Naive B cell (primary cell): ENCODE results near the gene SPEM2. TPM values are rescaled to one million over a fixed set of nuclear protein-coding genes. Genes with fewer than 3 reads are reported as not detected.

Experiments
- ATAC-seq, 2 donors: fragments of 150-1000 bp; cut with Tn5 transposase; 2 replicates each; pipeline ENCODE4 v1.10.0; 2021; ENCODE audit warnings: low read depth in 2 of 2, mild to moderate bottlenecking in 2 of 2, moderate library complexity in 2 of 2
- DNase-seq: peaks from one replicate; pipeline ENCODE4 v3.0.0; 2022
- H3K27ac Mint-ChIP-seq, 6 donors: one replicate each; pipeline ENCODE4 v1.8.0; 2020 to 2022; ENCODE audit warnings: mild to moderate bottlenecking in 6 of 6, mixed read lengths in 6 of 6, moderate library complexity in 5 of 6, inconsistent platforms in 2 of 6
- H3K27me3 Mint-ChIP-seq, 3 donors: one replicate each; pipeline ENCODE4 v1.8.0; 2021 to 2022; ENCODE audit warnings: mixed read lengths in 3 of 3, mild to moderate bottlenecking in 1 of 3
- H3K36me3 Mint-ChIP-seq, 2 donors: one replicate each; pipeline ENCODE4 v1.8.0; 2020 to 2022; ENCODE audit warnings: mixed read lengths in 2 of 2, inconsistent platforms in 1 of 2, mild to moderate bottlenecking in 1 of 2
- H3K4me1 Mint-ChIP-seq, 3 donors: one replicate each; pipeline ENCODE4 v1.8.0; 2020 to 2022; ENCODE audit warnings: mixed read lengths in 3 of 3, inconsistent platforms in 1 of 3, mild to moderate bottlenecking in 1 of 3, moderate library complexity in 1 of 3
- H3K4me3 Mint-ChIP-seq, 8 donors: one replicate each; pipeline ENCODE4 v1.8.0; 2020 to 2022; ENCODE audit warnings: mild to moderate bottlenecking in 8 of 8, mixed read lengths in 8 of 8, moderate library complexity in 8 of 8, inconsistent platforms in 2 of 8
- H3K9me3 Mint-ChIP-seq, 7 donors: one replicate each; pipeline ENCODE4 v1.8.0; 2020 to 2022; ENCODE audit warnings: mixed read lengths in 7 of 7, mild to moderate bottlenecking in 5 of 7, inconsistent platforms in 2 of 7, moderate library complexity in 1 of 7
- polyA plus RNA-seq, 6 donors: library from polyadenylated mRNA; unstranded; fragments of 300-500 nt; fragmentation: Illumina TruSeq; gene quantifications; one replicate each; pipeline ENCODE4 v1.2.3, GENCODE V29; 2021; ENCODE audit warnings: low read depth in 6 of 6

Gene SPEM2
- not detected for polyA plus RNA-seq

- Mint-ChIP-seq H3K4me1 (no peaks in the 10 kb centered on the region), H3K4me3 (peak within 1 kb of the TSS in 1 of 8 donors; percentile 25), H3K27ac (no peak within 1 kb of the TSS)
Observed at GRCh38 chr17:7425316-7425715, at the start of gene SPEM2. TSS of gene SPEM2 (plus strand) at chr17:7425616. CDS start at chr17:7425689, 73 bp downstream.

GRCh38 chr17:7379134-7379533, 46.3 kb upstream of the SPEM2 start:
- H3K27ac Mint-ChIP-seq, result no peak overlapping the region
- ATAC-seq (no peak), DNase-seq (no peak)
- peaks cover 3 to 8% of the 10 kb centered on the region in 2 donors for H3K36me3 Mint-ChIP-seq
- H3K9me3 Mint-ChIP-seq, result peaks cover 0 to 6% (median 5%) of the 10 kb centered on the region in 7 donors
- peaks cover 5 to 10% (median 7%) of the 10 kb centered on the region in 3 donors for H3K4me1 Mint-ChIP-seq
- peaks cover 38 to 55% (median 45%) of the 10 kb centered on the region in 3 donors for H3K27me3 Mint-ChIP-seq
- no peak overlapping the region for H3K4me3 Mint-ChIP-seq

More at GRCh38 chr17:7425316-7425715, at the start of gene SPEM2:
- no peak for DNase-seq
- Mint-ChIP-seq H3K27me3 (peaks cover 0 to 13% (median 8%) of the 10 kb centered on the region in 3 donors), H3K9me3 (no peaks in the 10 kb centered on the region), H3K36me3 (no peaks in the 10 kb centered on the region)
- ATAC-seq, result no peak

GRCh38 chr17:7380321-7380720, 45.1 kb upstream of the SPEM2 start:
- ATAC-seq (no peak), DNase-seq (no peak)
- peaks cover 38 to 55% (median 45%) of the 10 kb centered on the region in 3 donors for H3K27me3 Mint-ChIP-seq
- no peak overlapping the region for H3K27ac Mint-ChIP-seq
- H3K36me3 Mint-ChIP-seq, result peaks cover 3 to 8% of the 10 kb centered on the region in 2 donors
- H3K9me3 Mint-ChIP-seq, result peaks cover 0 to 6% (median 5%) of the 10 kb centered on the region in 7 donors
- H3K4me1 Mint-ChIP-seq, result peaks cover 11 to 16% (median 15%) of the 10 kb centered on the region in 3 donors
- H3K4me3 Mint-ChIP-seq, result peak overlapping the region in 2 of 8 donors; percentile 9 to 10

- H3K4me1 Mint-ChIP-seq, result peaks cover 14 to 16% (median 15%) of the 10 kb centered on the region in 3 donors
- H3K27me3 Mint-ChIP-seq, result peaks cover 38 to 55% (median 45%) of the 10 kb centered on the region in 3 donors
- peak within 1 kb of the TSS in 3 of 6 donors; percentile 21 to 52 (median 41) for H3K27ac Mint-ChIP-seq
- DNase-seq (no peak), ATAC-seq (no peak)
- peak within 1 kb of the TSS in 6 of 8 donors; percentile 6 to 65 (median 40) for H3K4me3 Mint-ChIP-seq
- H3K9me3 Mint-ChIP-seq, result peaks cover 0 to 6% (median 5%) of the 10 kb centered on the region in 7 donors
- peaks cover 3 to 8% of the 10 kb centered on the region in 2 donors for H3K36me3 Mint-ChIP-seq
Observed at GRCh38 chr17:7380855-7381683, 44.3 kb upstream of the SPEM2 start, which contains the start of gene TNK1. TSS of gene TNK1 (plus strand) at chr17:7381089. CDS start at chr17:7382927, 1,838 bp downstream.

GRCh38 chr17:7382901-7383300, 42.5 kb upstream of the SPEM2 start:
- DNase-seq, result no peak
- peak overlapping the region in 4 of 8 donors; percentile 30 to 74 (median 62) for H3K4me3 Mint-ChIP-seq
- ATAC-seq, result no peak
- H3K27ac Mint-ChIP-seq, result no peak overlapping the region
- H3K36me3 Mint-ChIP-seq, result peaks cover 3 to 8% of the 10 kb centered on the region in 2 donors
- peaks cover 14 to 16% (median 15%) of the 10 kb centered on the region in 3 donors for H3K4me1 Mint-ChIP-seq
- H3K9me3 Mint-ChIP-seq, result peaks cover 0 to 6% (median 5%) of the 10 kb centered on the region in 7 donors
- H3K27me3 Mint-ChIP-seq, result peaks cover 33 to 46% (median 40%) of the 10 kb centered on the region in 3 donors

- Mint-ChIP-seq H3K4me1 (peaks cover 14 to 16% (median 15%) of the 10 kb centered on the region in 3 donors), H3K27ac (no peak overlapping the region), H3K27me3 (peaks cover 33 to 42% (median 40%) of the 10 kb centered on the region in 3 donors), H3K4me3 (peak overlapping the region; percentile 9 to 76 (median 56)), H3K9me3 (peaks cover 0 to 6% (median 5%) of the 10 kb centered on the region in 7 donors), H3K36me3 (peaks cover 3 to 8% of the 10 kb centered on the region in 2 donors)
- DNase-seq, result no peak
- ATAC-seq, result no peak
Observed at GRCh38 chr17:7383371-7383741, 42.1 kb upstream of the SPEM2 start.

- H3K36me3 Mint-ChIP-seq, result peaks cover 3 to 7% of the 10 kb centered on the region in 2 donors
- H3K27ac Mint-ChIP-seq, result peak overlapping the region in 4 of 6 donors; percentile 64 to 93 (median 80)
- ATAC-seq (peak; percentile 96 to 97), DNase-seq (peak; percentile 81)
- peak overlapping the region; percentile 74 to 91 (median 83) for H3K4me3 Mint-ChIP-seq
- peaks cover 14 to 16% (median 15%) of the 10 kb centered on the region in 3 donors for H3K4me1 Mint-ChIP-seq
- peaks cover 33 to 38% (median 37%) of the 10 kb centered on the region in 3 donors for H3K27me3 Mint-ChIP-seq
- H3K9me3 Mint-ChIP-seq, result peaks cover 0 to 6% (median 5%) of the 10 kb centered on the region in 7 donors
Observed at GRCh38 chr17:7383742-7384488, 41.5 kb upstream of the SPEM2 start.

GRCh38 chr17:7384489-7385081, 40.8 kb upstream of the SPEM2 start:
- Mint-ChIP-seq H3K27me3 (peaks cover 26 to 31% (median 30%) of the 10 kb centered on the region in 3 donors), H3K27ac (peak overlapping the region in 4 of 6 donors; percentile 64 to 93 (median 80)), H3K36me3 (no peaks in the 10 kb centered on the region), H3K4me3 (peak overlapping the region; percentile 74 to 91 (median 83)), H3K9me3 (no peaks in the 10 kb centered on the region), H3K4me1 (peaks cover 14 to 16% (median 16%) of the 10 kb centered on the region in 3 donors)
- ATAC-seq (no peak), DNase-seq (no peak)

- no peak overlapping the region for H3K4me3 Mint-ChIP-seq
- H3K9me3 Mint-ChIP-seq, result no peaks in the 10 kb centered on the region
- ATAC-seq (no peak), DNase-seq (no peak)
- peak overlapping the region in 1 of 6 donors; percentile 53 for H3K27ac Mint-ChIP-seq
- no peaks in the 10 kb centered on the region for H3K36me3 Mint-ChIP-seq
- peaks cover 21 to 30% (median 26%) of the 10 kb centered on the region in 3 donors for H3K4me1 Mint-ChIP-seq
- H3K27me3 Mint-ChIP-seq, result no peaks in the 10 kb centered on the region
Observed at GRCh38 chr17:7388856-7389255, 36.6 kb upstream of the SPEM2 start.

GRCh38 chr17:7389924-7390910, 35.2 kb upstream of the SPEM2 start:
- H3K27ac Mint-ChIP-seq, result peak overlapping the region in 1 of 6 donors; percentile 66
- no peaks in the 10 kb centered on the region for H3K36me3 Mint-ChIP-seq
- no peak for ATAC-seq

GRCh38 chr17:7391307-7391706, 34.1 kb upstream of the SPEM2 start:
- Mint-ChIP-seq H3K27ac (no peak overlapping the region), H3K4me3 (peak overlapping the region in 2 of 8 donors; percentile 34 to 69), H3K4me1 (peaks cover 30 to 34% (median 32%) of the 10 kb centered on the region in 3 donors), H3K36me3 (no peaks in the 10 kb centered on the region), H3K9me3 (no peaks in the 10 kb centered on the region), H3K27me3 (no peaks in the 10 kb centered on the region)
- no peak for DNase-seq
- no peak for ATAC-seq

More at GRCh38 chr17:7389924-7390910, 35.2 kb upstream of the SPEM2 start:
- Mint-ChIP-seq H3K27me3 (no peaks in the 10 kb centered on the region), H3K4me3 (peak overlapping the region in 1 of 8 donors; percentile 69), H3K4me1 (peaks cover 22 to 32% (median 25%) of the 10 kb centered on the region in 3 donors), H3K9me3 (no peaks in the 10 kb centered on the region)
- DNase-seq, result no peak
